Kidney (tissue), 14 donors: ENCODE results near the gene SUGCT. TPM values are rescaled to one million over a fixed set of nuclear protein-coding genes. Genes with fewer than 3 reads are reported as not detected.

ENCODE experiments used
- DNase-seq, 5 donors: peaks; one replicate each; pipeline ENCODE4 v3.0.0-alpha.2; 2013 to 2020
- FAIRE-seq: peaks from 2 replicates; lab custom pipeline; 2012; peaks lifted over from hg19 to GRCh38; lab: Jason Lieb, UNC
- H3K27ac ChIP-seq, 2 donors: one replicate each; pipeline ENCODE4 v1.7.0; 2013; ENCODE audit warnings: low read depth in 2 of 2, low read length in 2 of 2, inconsistent platforms in 1 of 2
- H3K27me3 ChIP-seq: one replicate; pipeline ENCODE4 v1.7.1; 2013; ENCODE audit warnings: low read length, inconsistent platforms; ENCODE audit not compliant: control insufficient read depth, insufficient read depth
- H3K36me3 ChIP-seq, 3 donors: one replicate each; pipeline versions ENCODE4 v1.7.0 to v1.7.1; 2013; ENCODE audit warnings: low read length in 3 of 3, control low read depth in 1 of 3, inconsistent platforms in 1 of 3; ENCODE audit not compliant: insufficient read depth in 3 of 3, control insufficient read depth in 2 of 3
- H3K4me1 ChIP-seq, 3 donors: one replicate each; pipeline versions ENCODE4 v1.7.0 to v1.7.1; 2013; ENCODE audit warnings: low read length in 3 of 3, inconsistent platforms in 1 of 3, low read depth in 1 of 3; ENCODE audit not compliant: control insufficient read depth in 2 of 3, insufficient read depth in 2 of 3
- H3K4me3 ChIP-seq, 3 donors: one replicate each; pipeline versions ENCODE4 v1.7.0 to v1.8.1; 2013; ENCODE audit warnings: low read length in 3 of 3, control low read depth in 1 of 3, inconsistent platforms in 1 of 3
- H3K9ac ChIP-seq, 3 donors: one replicate each; pipeline versions ENCODE4 v1.7.0 to v1.7.1; 2013; ENCODE audit warnings: low read length in 3 of 3, control low read depth in 1 of 3, inconsistent platforms in 1 of 3
- H3K9me3 ChIP-seq, 3 donors: one replicate each; pipeline versions ENCODE4 v1.7.0 to v1.7.1; 2013; ENCODE audit warnings: low read length in 3 of 3, control low read depth in 1 of 3, inconsistent platforms in 1 of 3; ENCODE audit not compliant: control insufficient read depth in 2 of 3, insufficient read depth in 1 of 3
- intact Hi-C: fragments of 100-400 bp; cut with DNase I; formaldehyde crosslinking; loops from one replicate; pipeline ENCODE4 v1.11.1; 2022
- polyA plus RNA-seq: library from polyadenylated mRNA; stranded (reverse); fragments of 350-450 nt; fragmentation: Illumina TruSeq; extraction: RNeasy Lipid Tissue Mini Kit (QIAGEN cat#74804); gene quantifications from one replicate; pipeline ENCODE4 v1.2.3, GENCODE V29; 2014; ENCODE audit warnings: low read depth, low replicate concordance; ENCODE audit not compliant: insufficient read depth
- total RNA-seq: library from RNA; stranded (reverse); fragmentation: NEBNext Ultra II Directional; extraction: Animal tissue kit (Norgen Biotek cat#: 25700); gene quantifications from one replicate; pipeline ENCODE4 v1.2.1, GENCODE V29; 2021
- TF ChIP-seq, protein P1 (sequence below): IDR thresholded peaks from 3 replicates; pipeline ENCODE4 v1.5.1; 2012; ENCODE audit warnings: mild to moderate bottlenecking, moderate library complexity, borderline replicate concordance; ENCODE audit not compliant: insufficient read depth; ENCODE audit errors: extremely low read depth
- donor health status: control.
- donor health status: control.
- donor health status: control.
- donor health status: control.
- donor health status: control.
- donor health status: DM: yes; HTN: yes; CAD: no.
- donor health status: Normal renal cell carcinoma (clear cell type).

The SUGCT gene
- total and polyA plus RNA-seq, 2 donors from 2014 or later, result 7.6 to 45.1 TPM

DNA sequence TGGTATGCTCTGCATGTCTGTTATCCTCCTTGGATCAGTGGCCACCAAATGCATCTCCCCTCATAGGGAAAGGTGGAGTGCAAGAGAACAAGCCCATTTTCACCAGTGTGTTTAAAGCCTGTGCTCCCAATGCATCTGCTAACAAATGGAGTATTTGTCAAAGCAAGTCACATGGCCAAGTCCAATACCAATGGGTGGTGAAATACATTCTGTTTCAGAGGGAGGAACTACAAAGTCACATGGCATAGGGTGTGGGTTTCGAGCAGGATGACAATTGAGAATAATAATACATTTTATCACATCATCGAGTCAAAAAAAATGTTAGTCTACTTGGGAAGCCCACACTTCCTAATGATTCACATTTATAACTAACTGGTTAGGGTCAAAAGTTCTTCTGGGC, 62.7 kb downstream of the SUGCT start:
- Histone ChIP-seq H3K9ac (no peak overlapping the region), H3K36me3 (no peaks in the 10 kb centered on the region), H3K27me3 (no peaks in the 10 kb centered on the region), H3K27ac (no peak overlapping the region), H3K4me3 (no peak overlapping the region), H3K4me1 (peaks cover 0 to 3% (median 0%) of the 10 kb centered on the region in 3 donors), H3K9me3 (no peaks in the 10 kb centered on the region)
- TF ChIP-seq, protein P1, sequence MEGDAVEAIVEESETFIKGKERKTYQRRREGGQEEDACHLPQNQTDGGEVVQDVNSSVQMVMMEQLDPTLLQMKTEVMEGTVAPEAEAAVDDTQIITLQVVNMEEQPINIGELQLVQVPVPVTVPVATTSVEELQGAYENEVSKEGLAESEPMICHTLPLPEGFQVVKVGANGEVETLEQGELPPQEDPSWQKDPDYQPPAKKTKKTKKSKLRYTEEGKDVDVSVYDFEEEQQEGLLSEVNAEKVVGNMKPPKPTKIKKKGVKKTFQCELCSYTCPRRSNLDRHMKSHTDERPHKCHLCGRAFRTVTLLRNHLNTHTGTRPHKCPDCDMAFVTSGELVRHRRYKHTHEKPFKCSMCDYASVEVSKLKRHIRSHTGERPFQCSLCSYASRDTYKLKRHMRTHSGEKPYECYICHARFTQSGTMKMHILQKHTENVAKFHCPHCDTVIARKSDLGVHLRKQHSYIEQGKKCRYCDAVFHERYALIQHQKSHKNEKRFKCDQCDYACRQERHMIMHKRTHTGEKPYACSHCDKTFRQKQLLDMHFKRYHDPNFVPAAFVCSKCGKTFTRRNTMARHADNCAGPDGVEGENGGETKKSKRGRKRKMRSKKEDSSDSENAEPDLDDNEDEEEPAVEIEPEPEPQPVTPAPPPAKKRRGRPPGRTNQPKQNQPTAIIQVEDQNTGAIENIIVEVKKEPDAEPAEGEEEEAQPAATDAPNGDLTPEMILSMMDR, result no peak
- FAIRE-seq, result no peak
- intact Hi-C loops, result no loop called here
- no peak for DNase-seq

DNA sequence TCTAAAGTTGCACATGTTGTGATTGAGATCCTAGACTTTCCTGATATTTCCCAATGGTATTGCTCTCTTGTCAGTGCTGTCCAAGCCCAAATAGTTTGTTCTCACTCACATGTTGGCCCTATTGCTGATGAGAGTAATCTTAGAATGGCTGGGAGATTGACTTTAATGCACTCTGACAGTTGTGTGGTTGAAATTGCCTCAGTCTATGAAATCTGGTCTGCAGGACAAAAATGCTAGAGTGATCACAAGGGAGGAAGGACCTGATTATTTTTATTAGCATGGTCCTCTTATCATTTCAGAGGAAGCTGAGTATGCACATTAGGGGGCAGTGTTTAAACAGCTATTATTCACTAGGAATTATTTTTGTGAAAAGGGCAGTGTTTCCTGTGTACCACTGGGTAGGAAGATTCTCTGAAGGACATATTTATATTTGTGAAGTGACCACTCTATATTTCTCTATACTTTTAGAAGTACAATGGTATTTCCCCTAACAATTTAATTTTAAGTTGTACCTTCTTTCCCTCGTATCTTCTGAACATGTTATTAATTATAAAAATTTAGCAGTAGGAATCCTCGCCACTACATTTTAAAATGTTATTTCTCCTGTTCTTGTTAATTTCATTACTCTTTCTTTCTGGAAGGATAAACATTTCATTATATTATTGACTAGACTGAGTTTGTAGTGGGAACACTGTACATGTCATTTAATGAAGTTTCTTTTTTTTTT, 64.4 kb downstream of the SUGCT start:
- no peak overlapping the region for H3K9ac ChIP-seq
- H3K4me1 ChIP-seq, result peaks cover 0 to 3% (median 0%) of the 10 kb centered on the region in 3 donors
- TF ChIP-seq, protein P1, result peak; percentile 35
- H3K9me3 ChIP-seq, result no peaks in the 10 kb centered on the region
- H3K27me3 ChIP-seq, result no peaks in the 10 kb centered on the region
- intact Hi-C loops, result no loop called here
- H3K36me3 ChIP-seq, result no peaks in the 10 kb centered on the region
- peak in 2 of 5 donors; percentile 14 to 21 for DNase-seq
- no peak for FAIRE-seq
- H3K27ac ChIP-seq, result no peak overlapping the region
- H3K4me3 ChIP-seq, result no peak overlapping the region

DNA sequence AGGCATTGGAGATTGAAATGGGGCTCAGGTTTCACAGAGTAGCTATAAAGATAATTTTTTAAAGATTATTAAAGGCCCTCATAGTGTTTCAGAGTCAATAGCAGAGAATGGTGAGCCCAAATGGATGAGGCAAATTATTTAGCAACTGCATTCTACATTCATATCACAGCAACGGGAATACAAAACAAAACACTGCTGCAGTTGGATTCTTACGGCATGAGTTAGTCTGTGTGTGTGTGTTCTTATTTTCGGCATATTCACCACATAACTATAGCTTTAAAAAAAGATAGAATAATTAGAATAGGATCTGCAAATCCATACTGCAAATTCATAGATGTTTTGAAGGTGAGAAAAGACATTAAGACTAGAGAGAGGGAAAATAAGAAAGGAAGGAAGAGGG, 66.0 kb downstream of the SUGCT start:
- Histone ChIP-seq H3K9me3 (no peaks in the 10 kb centered on the region), H3K27ac (no peak overlapping the region), H3K4me3 (no peak overlapping the region), H3K36me3 (no peaks in the 10 kb centered on the region), H3K4me1 (peaks cover 0 to 3% (median 0%) of the 10 kb centered on the region in 3 donors), H3K27me3 (no peaks in the 10 kb centered on the region), H3K9ac (no peak overlapping the region)
- DNase-seq (no peak), FAIRE-seq (no peak)
- intact Hi-C loops, result no loop called here
- TF ChIP-seq, protein P1, result no peak

DNA sequence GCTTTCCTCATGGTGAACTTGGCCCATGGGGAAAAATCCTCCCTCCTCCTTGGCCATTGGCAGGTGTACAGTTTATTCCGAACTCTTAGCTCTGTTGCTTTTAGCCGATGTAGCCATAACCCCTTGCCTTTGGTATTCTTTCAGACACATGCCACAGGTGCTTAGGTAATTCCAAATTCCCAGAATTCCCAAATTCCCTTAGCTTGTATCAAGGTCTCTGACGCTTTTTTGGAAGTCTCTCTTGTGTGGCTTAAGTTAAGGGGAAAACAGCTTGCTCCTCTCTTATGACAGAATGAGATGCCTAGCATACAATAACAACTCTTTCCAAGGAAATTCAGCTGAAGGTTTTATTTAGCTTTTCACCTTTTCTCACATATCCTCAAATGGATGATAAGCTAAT, 68.0 kb downstream of the SUGCT start:
- peak in 1 of 5 donors; percentile 29 for DNase-seq
- TF ChIP-seq, protein P1, result no peak
- FAIRE-seq, result no peak
- intact Hi-C loops, result no loop called here
- H3K4me3 ChIP-seq, result no peak overlapping the region
- no peaks in the 10 kb centered on the region for H3K36me3 ChIP-seq
- no peaks in the 10 kb centered on the region for H3K4me1 ChIP-seq
- no peak overlapping the region for H3K9ac ChIP-seq
- H3K9me3 ChIP-seq, result no peaks in the 10 kb centered on the region
- H3K27ac ChIP-seq, result no peak overlapping the region
- H3K27me3 ChIP-seq, result no peaks in the 10 kb centered on the region
